Measurements from ENCODE around the gene OR51B2.
"Not testable (repeated sequence)": the region's sequence is repeated elsewhere in the genome, so short reads cannot be mapped to it uniquely, and the experiment has no call there.

Gene OR51B2

DNA sequence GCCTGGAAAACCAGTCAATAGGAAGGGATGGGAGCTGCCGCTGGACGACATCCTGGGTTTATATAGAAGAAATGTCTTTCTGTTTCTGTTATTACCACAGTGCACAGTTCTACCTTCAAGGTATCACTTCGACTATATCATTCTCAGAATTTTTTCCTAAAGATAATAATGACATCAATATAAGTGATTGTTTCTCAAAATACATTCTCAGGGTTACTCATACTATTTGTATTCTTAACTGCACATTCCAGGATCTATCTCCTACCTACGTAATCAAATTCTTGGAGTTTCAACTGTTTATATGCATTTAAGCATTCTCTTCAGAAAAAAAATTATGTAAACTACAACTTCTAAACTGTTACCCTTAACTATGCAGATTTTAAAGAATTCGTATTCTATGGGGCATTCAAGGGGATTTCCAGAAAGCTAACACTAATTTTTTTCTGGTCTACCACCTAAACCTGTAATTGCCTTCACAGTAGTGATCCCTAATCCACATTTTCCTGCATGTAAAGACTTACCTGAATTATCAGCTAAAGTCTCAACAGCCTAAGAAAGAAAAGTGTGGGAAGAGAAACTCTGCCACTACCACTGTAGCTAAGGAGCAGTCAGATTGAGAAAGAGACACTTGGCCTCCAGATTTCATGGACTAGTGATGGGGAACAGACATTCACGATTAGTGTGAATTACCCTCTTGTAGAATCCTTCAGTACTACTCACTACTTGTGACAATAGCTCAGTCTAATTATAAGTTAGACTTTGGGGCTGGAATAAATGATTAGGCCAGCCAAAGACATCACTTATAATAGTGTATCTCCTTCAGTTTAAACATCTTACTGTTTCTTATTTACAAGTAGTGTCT lies 19.6 kb upstream of the OR51B2 start, which contains the start of gene OR51B5:
Gene OR51B5 (minus strand): TSS at position 51 of the 862 bp plus-strand sequence. CDS start 0 bp downstream, at position 51.
- no peak within 1 kb of the TSS for H3K4me3 ChIP-seq (ENCODE audit: low read depth, low read length)
- no peak for DNase-seq (ENCODE audit: low read depth)
- TF ChIP-seq, protein P1, sequence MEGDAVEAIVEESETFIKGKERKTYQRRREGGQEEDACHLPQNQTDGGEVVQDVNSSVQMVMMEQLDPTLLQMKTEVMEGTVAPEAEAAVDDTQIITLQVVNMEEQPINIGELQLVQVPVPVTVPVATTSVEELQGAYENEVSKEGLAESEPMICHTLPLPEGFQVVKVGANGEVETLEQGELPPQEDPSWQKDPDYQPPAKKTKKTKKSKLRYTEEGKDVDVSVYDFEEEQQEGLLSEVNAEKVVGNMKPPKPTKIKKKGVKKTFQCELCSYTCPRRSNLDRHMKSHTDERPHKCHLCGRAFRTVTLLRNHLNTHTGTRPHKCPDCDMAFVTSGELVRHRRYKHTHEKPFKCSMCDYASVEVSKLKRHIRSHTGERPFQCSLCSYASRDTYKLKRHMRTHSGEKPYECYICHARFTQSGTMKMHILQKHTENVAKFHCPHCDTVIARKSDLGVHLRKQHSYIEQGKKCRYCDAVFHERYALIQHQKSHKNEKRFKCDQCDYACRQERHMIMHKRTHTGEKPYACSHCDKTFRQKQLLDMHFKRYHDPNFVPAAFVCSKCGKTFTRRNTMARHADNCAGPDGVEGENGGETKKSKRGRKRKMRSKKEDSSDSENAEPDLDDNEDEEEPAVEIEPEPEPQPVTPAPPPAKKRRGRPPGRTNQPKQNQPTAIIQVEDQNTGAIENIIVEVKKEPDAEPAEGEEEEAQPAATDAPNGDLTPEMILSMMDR (IDR thresholded peaks at IDR 0.05; ENCODE audit: control insufficient read depth, extremely low read depth, insufficient read depth), result no peak

DNA sequence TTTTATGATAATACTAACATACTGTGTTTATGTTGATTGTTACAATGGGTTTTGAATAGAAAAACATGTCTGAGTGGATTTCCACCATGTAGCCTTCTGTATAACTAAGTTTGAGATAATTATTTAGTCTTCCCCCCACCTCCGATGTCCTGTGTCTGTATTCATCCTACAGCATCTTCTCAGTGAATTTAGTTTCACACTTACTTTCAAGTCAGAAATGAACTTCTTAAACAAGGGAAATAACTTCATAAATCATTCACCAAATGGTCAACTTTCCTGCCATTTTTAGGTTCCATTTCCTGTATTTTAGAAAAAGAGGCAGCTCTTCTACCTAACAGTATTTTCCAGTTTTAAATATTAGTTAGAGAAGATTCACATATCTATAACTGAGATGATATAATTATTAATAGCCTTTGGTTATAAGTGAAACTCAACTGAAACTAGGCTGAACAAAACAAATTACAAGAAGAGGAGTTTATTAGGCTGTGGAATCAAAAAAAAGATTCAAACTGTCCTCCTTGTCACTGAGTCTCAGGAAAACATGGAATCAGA lies 15.8 kb upstream of the OR51B2 start:
- no peak overlapping the region for H3K4me3 ChIP-seq (ENCODE audit: low read depth, low read length)
- TF ChIP-seq, protein P1 (IDR thresholded peaks at IDR 0.05; ENCODE audit: control insufficient read depth, extremely low read depth, insufficient read depth), result no peak
- DNase-seq (ENCODE audit: low read depth), result no peak

DNA sequence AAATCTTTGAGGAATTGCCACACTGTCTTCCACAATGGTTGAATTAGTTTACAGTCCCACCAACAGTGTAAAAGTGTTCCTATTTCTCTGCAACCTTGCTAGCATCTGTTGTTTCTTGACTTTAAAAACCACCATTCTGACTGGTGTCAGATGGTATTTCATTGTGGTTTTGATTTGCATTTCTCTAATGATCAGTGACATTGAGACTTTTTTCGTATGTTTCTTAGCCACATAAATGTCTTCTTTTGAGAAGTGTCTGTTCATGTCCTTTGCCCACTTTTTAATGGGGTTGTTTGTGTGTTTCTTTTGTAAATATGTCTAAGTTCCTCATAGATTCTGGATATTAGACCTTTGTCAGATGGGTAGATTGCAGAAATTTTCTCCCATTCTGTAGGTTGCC lies 13.2 kb upstream of the OR51B2 start:
- not testable (repeated sequence) for DNase-seq (ENCODE audit: low read depth); H3K4me3 ChIP-seq (ENCODE audit: low read depth, low read length)

DNA sequence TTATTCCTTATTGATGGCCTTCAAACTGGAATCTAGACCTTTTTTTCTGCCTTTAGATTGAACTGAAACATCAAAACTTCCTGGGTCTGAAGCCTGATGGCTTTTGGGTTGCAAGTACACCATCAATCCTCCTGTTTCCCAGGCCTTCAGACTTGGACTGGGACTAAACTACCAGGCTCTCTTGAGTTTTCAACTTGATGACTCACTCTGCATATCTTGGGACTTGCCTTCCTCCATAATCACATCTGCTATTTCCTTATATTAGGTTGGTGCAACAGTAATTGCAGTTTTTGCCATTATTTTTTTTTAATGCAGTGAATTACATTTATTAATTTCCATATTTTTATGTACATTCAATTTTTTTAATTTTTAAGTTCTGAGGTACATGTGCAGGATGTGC lies 12.2 kb upstream of the OR51B2 start:
- H3K4me3 ChIP-seq (ENCODE audit: low read depth, low read length), result no peak overlapping the region
- DNase-seq (ENCODE audit: low read depth), result no peak
- TF ChIP-seq, protein P1 (IDR thresholded peaks at IDR 0.05; ENCODE audit: control insufficient read depth, extremely low read depth, insufficient read depth), result no peak

DNA sequence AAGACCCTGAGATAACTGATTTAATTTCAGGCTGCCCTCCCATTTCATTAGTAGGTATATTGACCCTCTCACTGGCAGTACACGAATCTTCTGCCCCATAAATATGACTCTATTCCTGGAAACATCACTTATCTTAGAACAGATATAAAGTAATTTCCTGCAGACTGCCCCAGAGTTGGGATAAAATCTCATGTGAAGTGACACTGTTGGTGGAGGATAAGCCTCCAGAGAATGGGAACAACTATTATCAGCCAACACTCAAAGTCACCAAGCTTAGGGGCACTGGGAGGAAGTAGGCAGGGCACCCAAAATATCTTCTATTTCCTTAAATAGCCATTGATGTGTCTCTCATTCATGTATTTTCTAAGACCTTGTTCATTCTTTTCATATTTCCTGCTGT lies 11.1 kb upstream of the OR51B2 start:
- no peak for DNase-seq (ENCODE audit: low read depth)
- no peak overlapping the region for H3K4me3 ChIP-seq (ENCODE audit: low read depth, low read length)
- TF ChIP-seq, protein P1 (IDR thresholded peaks at IDR 0.05; ENCODE audit: control insufficient read depth, extremely low read depth, insufficient read depth), result no peak

DNA sequence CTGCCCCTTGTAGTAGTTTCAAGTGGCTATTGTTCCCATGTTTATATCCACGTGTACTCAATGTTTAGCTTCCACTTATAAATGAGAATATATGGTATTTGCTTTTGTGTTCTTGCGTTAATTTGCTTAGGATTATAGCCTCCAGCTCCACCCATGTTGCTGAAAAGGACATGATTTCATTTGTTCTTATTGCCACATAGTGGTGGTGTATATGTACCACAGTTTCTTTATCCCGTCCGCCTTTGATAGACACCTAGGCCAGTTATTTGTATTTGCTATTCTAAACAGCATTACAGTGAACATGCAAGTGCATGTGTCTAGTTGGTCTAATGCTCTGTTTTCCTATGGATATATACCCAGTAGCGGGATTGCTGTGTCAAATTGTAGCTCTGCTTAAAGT lies 6.8 kb downstream of the OR51B2 start:
- H3K4me3 ChIP-seq (ENCODE audit: low read depth, low read length), result no peak overlapping the region
- TF ChIP-seq, protein P1 (IDR thresholded peaks at IDR 0.05; ENCODE audit: control insufficient read depth, extremely low read depth, insufficient read depth), result 0 out of 2 replicates have a peak, but pooled peaks have one; percentile 19
- peak; percentile 22 for DNase-seq (ENCODE audit: low read depth)

DNA sequence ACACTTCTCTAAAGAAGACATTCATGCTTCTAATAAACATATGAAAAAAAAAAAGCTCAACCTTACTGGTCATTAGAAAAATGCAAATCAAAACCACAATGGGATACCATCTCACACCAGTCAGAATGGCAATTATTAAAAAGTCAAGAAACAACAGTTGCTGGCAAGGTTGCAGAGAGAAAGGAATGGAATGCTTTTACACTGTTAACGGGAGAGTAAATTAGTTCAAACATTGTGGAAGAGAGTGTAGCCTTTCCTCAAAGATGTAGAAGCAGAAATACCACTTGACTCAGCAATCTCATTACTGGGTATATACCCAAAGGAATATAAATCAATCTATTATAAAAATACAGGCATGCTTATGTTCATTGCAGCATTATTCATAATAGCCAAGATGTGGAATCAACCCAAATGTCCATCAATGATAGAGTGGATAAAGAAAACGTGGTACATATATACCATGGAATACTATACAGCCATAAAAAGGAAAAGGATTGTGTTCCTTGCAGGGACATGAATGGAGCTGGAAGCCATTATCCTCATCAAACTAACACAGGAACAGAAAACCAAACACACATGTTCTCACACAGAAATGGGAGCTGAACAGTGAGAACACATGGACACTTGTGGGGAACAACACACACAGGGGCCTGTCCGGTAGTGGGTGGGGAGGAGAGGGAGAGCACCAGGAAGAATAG lies 10.6 kb downstream of the OR51B2 start:
- not testable (repeated sequence) for DNase-seq (ENCODE audit: low read depth); H3K4me3 ChIP-seq (ENCODE audit: low read depth, low read length)
